ENCODE results near the gene GLE1.

The GLE1 gene

GRCh38 chr9:128459011-128459410, 45.5 kb upstream of the GLE1 start:
- no peak for TF ChIP-seq CTCF (IDR thresholded peaks at IDR 0.05; ENCODE audit: low read depth, low read length)
- Histone ChIP-seq H3K36me3 (peaks cover 35% of the 10 kb centered on the region), H3K9me3 (no peaks in the 10 kb centered on the region), H3K27me3 (no peaks in the 10 kb centered on the region), H3K4me3 (ENCODE audit: low read depth, low read length) (no peak overlapping the region), H3K4me1 (peaks cover 5% of the 10 kb centered on the region)
- no peak for DNase-seq

GRCh38 chr9:128469070-128469469, 35.4 kb upstream of the GLE1 start:
- peaks cover 12% of the 10 kb centered on the region for H3K36me3 ChIP-seq
- TF ChIP-seq CTCF (IDR thresholded peaks at IDR 0.05; ENCODE audit: low read depth, low read length), result no peak
- no peak for DNase-seq
- H3K9me3 ChIP-seq, result no peaks in the 10 kb centered on the region
- no peaks in the 10 kb centered on the region for H3K27me3 ChIP-seq
- H3K4me1 ChIP-seq, result no peaks in the 10 kb centered on the region
- no peak overlapping the region for H3K4me3 ChIP-seq (ENCODE audit: low read depth, low read length)

GRCh38 chr9:128470560-128470959, 34.0 kb upstream of the GLE1 start:
- peaks cover 12% of the 10 kb centered on the region for H3K36me3 ChIP-seq
- no peaks in the 10 kb centered on the region for H3K27me3 ChIP-seq
- no peak for DNase-seq
- no peaks in the 10 kb centered on the region for H3K4me1 ChIP-seq
- H3K9me3 ChIP-seq, result no peaks in the 10 kb centered on the region
- H3K4me3 ChIP-seq (ENCODE audit: low read depth, low read length), result no peak overlapping the region
- no peak for TF ChIP-seq CTCF (IDR thresholded peaks at IDR 0.05; ENCODE audit: low read depth, low read length)

GRCh38 chr9:128473104-128473503, 31.4 kb upstream of the GLE1 start:
- Histone ChIP-seq H3K4me1 (no peaks in the 10 kb centered on the region), H3K9me3 (no peaks in the 10 kb centered on the region), H3K27me3 (no peaks in the 10 kb centered on the region), H3K4me3 (ENCODE audit: low read depth, low read length) (no peak overlapping the region), H3K36me3 (peaks cover 14% of the 10 kb centered on the region)
- DNase-seq, result no peak
- TF ChIP-seq CTCF (IDR thresholded peaks at IDR 0.05; ENCODE audit: low read depth, low read length), result no peak

- TF ChIP-seq CTCF (IDR thresholded peaks at IDR 0.05; ENCODE audit: low read depth, low read length), result no peak
- H3K27me3 ChIP-seq, result no peaks in the 10 kb centered on the region
- H3K4me3 ChIP-seq (ENCODE audit: low read depth, low read length), result no peak overlapping the region
- no peak for DNase-seq
- no peaks in the 10 kb centered on the region for H3K4me1 ChIP-seq
- H3K36me3 ChIP-seq, result peaks cover 21% of the 10 kb centered on the region
- H3K9me3 ChIP-seq, result no peaks in the 10 kb centered on the region
Observed at GRCh38 chr9:128475867-128476266, 28.7 kb upstream of the GLE1 start.

- no peaks in the 10 kb centered on the region for H3K9me3 ChIP-seq
- no peaks in the 10 kb centered on the region for H3K4me1 ChIP-seq
- H3K36me3 ChIP-seq, result peaks cover 37% of the 10 kb centered on the region
- no peaks in the 10 kb centered on the region for H3K27me3 ChIP-seq
- H3K4me3 ChIP-seq (ENCODE audit: low read depth, low read length), result no peak overlapping the region
- no peak for TF ChIP-seq CTCF (IDR thresholded peaks at IDR 0.05; ENCODE audit: low read depth, low read length)
- no peak for DNase-seq
Observed at GRCh38 chr9:128479262-128479661, 25.3 kb upstream of the GLE1 start.
